ENCODE data around the gene ACTBL2.

Gene ACTBL2

DNA sequence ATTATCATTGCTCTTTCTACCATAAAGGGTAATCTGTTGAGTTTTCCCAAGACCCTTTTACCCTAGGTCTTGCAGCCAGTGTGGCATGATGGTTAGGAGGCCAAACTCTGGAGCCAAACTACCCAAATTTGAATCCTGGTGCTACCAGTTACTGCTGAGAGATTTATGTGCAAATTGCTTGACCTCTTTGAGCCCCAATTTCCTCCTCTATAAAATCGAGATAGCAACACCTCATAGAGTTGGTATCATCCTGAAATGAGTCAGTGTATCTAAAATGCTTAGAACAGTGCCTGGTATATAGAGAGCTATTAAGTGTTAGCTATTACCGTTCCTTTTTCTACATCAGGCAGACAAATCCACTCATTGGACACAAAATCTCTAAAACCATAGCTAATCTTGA, 43.0 kb downstream of the ACTBL2 start:
- FAIRE-seq (no peak), DNase-seq (ENCODE audit: insufficient read length, low spot score) (no peak)
- TF ChIP-seq TAF1 (IDR thresholded peaks at IDR 0.05; ENCODE audit: low read depth, low read length): no peak
- no peak for TF ChIP-seq POLR2AphosphoS5 (IDR thresholded peaks at IDR 0.05; ENCODE audit: low read depth, low read length)
- TF ChIP-seq POLR2A (IDR thresholded peaks at IDR 0.05; ENCODE audit: low read depth, low read length): no peak
- TF ChIP-seq PAX5 (IDR thresholded peaks at IDR 0.05; ENCODE audit: insufficient read depth, low read length, severe bottlenecking): no peak
- TF ChIP-seq POU2F2 (IDR thresholded peaks at IDR 0.05; ENCODE audit: low read depth, low read length): no peak

DNA sequence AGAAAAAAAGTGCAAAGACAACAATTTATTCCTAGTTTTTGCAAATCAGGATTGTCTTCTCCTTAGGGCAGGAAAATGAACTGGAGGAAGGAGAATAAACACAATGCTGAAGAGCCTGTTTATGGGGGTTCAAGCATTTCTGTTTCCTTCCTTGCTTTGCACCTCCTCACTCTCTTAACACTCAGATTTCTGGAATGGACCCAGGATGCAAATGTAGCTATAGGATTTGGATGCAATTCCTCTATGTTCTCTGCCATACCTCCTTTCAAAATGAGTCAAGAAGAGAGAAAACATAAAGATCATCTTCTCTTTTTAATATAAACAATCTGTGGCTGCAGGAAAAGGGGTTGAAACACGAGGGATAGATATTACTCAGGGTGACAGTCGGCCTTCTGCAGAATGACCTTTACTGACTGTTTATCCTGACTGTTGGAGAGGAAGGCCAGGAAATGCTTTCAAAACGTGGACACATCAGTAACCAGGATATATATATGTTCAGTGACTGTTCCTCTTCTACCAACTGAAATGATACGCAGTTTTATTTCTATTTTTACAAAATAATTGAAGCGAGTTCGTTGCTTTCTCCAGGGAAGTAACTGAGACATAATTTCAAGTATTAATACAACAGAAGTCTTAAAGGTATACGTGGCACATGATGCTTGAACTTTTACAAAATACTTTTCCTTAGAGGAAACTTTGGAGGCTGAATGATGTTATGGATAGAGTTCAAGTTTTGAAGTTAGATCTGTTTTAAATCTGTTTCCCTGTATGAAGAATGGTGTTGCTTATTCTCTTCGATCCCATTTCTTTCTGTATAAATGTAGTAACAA, 44.4 kb downstream of the ACTBL2 start:
- FAIRE-seq: no peak
- DNase-seq (ENCODE audit: insufficient read length, low spot score): no peak
- TF ChIP-seq POLR2AphosphoS5 (IDR thresholded peaks at IDR 0.05; ENCODE audit: low read depth, low read length): no peak
- TF ChIP-seq POLR2A (IDR thresholded peaks at IDR 0.05; ENCODE audit: low read depth, low read length): no peak
- TF ChIP-seq TAF1 (IDR thresholded peaks at IDR 0.05; ENCODE audit: low read depth, low read length): no peak
- no peak for TF ChIP-seq PAX5 (IDR thresholded peaks at IDR 0.05; ENCODE audit: insufficient read depth, low read length, severe bottlenecking)
- TF ChIP-seq SPI1 (IDR thresholded peaks at IDR 0.05; ENCODE audit: low read depth, low read length): no peak
- TF ChIP-seq POU2F2 (IDR thresholded peaks at IDR 0.05; ENCODE audit: low read depth, low read length): no peak

DNA sequence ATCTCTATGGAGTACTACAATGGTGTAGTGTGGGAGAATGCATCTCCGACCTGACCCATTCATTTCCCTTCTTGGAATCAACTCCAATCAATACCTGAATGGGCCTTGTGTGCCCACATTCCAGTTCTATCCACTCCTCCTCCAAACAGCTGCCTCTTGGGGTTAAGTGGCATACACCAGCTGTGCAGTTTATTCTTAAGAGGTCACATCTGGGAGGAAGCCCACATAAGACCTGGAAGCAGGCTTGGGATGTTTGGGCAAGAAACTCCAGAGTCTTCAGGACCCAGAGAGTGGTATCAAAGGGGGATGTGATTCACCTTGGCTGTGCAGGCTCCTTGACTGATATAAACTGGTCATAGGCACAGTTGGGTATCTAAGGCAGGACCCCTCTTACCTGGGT, 46.0 kb downstream of the ACTBL2 start:
- no peak for FAIRE-seq
- TF ChIP-seq TAF1 (IDR thresholded peaks at IDR 0.05; ENCODE audit: low read depth, low read length): no peak
- no peak for TF ChIP-seq POLR2AphosphoS5 (IDR thresholded peaks at IDR 0.05; ENCODE audit: low read depth, low read length)
- no peak for TF ChIP-seq PAX5 (IDR thresholded peaks at IDR 0.05; ENCODE audit: insufficient read depth, low read length, severe bottlenecking)
- no peak for TF ChIP-seq POU2F2 (IDR thresholded peaks at IDR 0.05; ENCODE audit: low read depth, low read length)
- TF ChIP-seq SPI1 (IDR thresholded peaks at IDR 0.05; ENCODE audit: low read depth, low read length): no peak
- no peak for TF ChIP-seq POLR2A (IDR thresholded peaks at IDR 0.05; ENCODE audit: low read depth, low read length)
- DNase-seq (ENCODE audit: insufficient read length, low spot score): no peak

DNA sequence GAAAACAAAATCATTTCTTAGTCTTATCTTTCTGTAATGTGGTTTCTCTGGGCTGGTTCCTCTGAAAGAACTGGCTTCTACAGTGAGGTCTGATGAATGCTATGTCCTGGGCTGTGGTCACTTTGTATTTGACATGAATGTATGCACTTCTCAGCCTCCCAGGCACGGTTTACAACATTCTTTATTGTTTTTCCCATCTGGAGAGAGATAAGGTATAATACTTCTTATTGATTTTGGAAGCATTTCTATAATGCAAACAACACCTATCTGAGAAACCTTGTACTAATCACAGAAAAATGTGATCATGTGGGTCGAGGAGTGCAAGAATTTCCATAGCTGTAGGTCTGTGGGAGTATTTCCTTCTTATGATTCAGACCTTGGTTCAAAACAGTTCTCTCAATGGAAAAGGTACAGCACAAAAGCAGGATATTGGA, 46.9 kb downstream of the ACTBL2 start:
- FAIRE-seq (no peak), DNase-seq (ENCODE audit: insufficient read length, low spot score) (no peak)
- TF ChIP-seq POLR2AphosphoS5 (IDR thresholded peaks at IDR 0.05; ENCODE audit: low read depth, low read length): no peak
- TF ChIP-seq POLR2A (IDR thresholded peaks at IDR 0.05; ENCODE audit: low read depth, low read length): no peak
- no peak for TF ChIP-seq POU2F2 (IDR thresholded peaks at IDR 0.05; ENCODE audit: low read depth, low read length)
- TF ChIP-seq PAX5 (IDR thresholded peaks at IDR 0.05; ENCODE audit: insufficient read depth, low read length, severe bottlenecking): no peak
- no peak for TF ChIP-seq TAF1 (IDR thresholded peaks at IDR 0.05; ENCODE audit: low read depth, low read length)
- TF ChIP-seq SPI1 (IDR thresholded peaks at IDR 0.05; ENCODE audit: low read depth, low read length): no peak

DNA sequence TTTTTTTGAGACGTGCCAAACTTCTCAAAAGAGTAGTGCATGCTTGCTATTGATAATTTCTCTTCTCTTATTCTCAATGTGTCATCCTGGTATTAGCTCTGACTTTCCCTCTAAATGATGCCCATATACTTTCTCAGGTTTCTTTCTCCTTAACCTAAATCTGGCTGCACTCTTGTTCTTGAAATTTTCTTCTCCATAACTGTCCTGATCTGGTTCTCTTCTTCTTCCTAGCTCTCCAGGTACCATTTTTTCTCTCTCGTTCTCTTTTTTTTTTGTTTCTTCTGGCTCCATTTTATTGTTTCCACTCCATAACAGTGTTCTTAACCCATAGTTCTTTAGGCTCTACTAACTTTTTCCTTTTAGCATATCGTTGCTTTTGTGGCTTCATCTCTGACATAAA, 47.9 kb downstream of the ACTBL2 start:
- FAIRE-seq (no peak), DNase-seq (ENCODE audit: insufficient read length, low spot score) (no peak)
- TF ChIP-seq PAX5 (IDR thresholded peaks at IDR 0.05; ENCODE audit: insufficient read depth, low read length, severe bottlenecking) (no peak), POU2F2 (IDR thresholded peaks at IDR 0.05; ENCODE audit: low read depth, low read length) (no peak), TAF1 (IDR thresholded peaks at IDR 0.05; ENCODE audit: low read depth, low read length) (no peak), POLR2A (IDR thresholded peaks at IDR 0.05; ENCODE audit: low read depth, low read length) (no peak), SPI1 (IDR thresholded peaks at IDR 0.05; ENCODE audit: low read depth, low read length) (no peak), POLR2AphosphoS5 (IDR thresholded peaks at IDR 0.05; ENCODE audit: low read depth, low read length) (no peak)

- TF ChIP-seq TAF1 (IDR thresholded peaks at IDR 0.05; ENCODE audit: low read depth, low read length): no peak
- no peak for TF ChIP-seq POU2F2 (IDR thresholded peaks at IDR 0.05; ENCODE audit: low read depth, low read length)
- no peak for TF ChIP-seq SPI1 (IDR thresholded peaks at IDR 0.05; ENCODE audit: low read depth, low read length)
- TF ChIP-seq POLR2A (IDR thresholded peaks at IDR 0.05; ENCODE audit: low read depth, low read length): no peak
- no peak for TF ChIP-seq PAX5 (IDR thresholded peaks at IDR 0.05; ENCODE audit: insufficient read depth, low read length, severe bottlenecking)
- TF ChIP-seq POLR2AphosphoS5 (IDR thresholded peaks at IDR 0.05; ENCODE audit: low read depth, low read length): no peak
- DNase-seq (ENCODE audit: insufficient read length, low spot score) (no peak), FAIRE-seq (no peak)
Observed at GRCh38 chr5:57434227-57434640, 48.4 kb downstream of the ACTBL2 start.

DNA sequence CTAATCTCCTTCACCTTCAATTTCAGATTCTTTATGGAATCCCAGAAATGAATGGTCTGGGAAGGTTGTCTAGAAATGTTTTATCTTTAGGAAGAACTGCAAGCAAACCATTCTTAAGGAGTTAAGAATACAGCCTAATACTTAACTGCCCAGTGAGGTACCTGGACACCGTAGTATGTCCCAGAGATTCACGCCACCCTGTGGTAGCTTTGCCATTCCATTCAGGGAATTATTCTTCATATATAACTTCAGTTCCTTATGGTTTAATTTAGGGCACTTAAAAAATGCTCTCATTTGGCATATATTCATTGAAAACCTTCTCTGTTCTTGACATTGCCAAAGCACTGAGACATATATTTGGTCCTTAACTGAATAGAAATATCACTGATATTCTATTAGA, 49.7 kb downstream of the ACTBL2 start:
- FAIRE-seq (no peak), DNase-seq (ENCODE audit: insufficient read length, low spot score) (no peak)
- no peak for TF ChIP-seq POLR2AphosphoS5 (IDR thresholded peaks at IDR 0.05; ENCODE audit: low read depth, low read length)

GRCh38 chr5:57431759-57432158, 50.9 kb downstream of the ACTBL2 start:
- FAIRE-seq (no peak), DNase-seq (ENCODE audit: insufficient read length, low spot score) (no peak)
- no peak for TF ChIP-seq POLR2AphosphoS5 (IDR thresholded peaks at IDR 0.05; ENCODE audit: low read depth, low read length)
- TF ChIP-seq SPI1 (IDR thresholded peaks at IDR 0.05; ENCODE audit: low read depth, low read length): no peak
- TF ChIP-seq POU2F2 (IDR thresholded peaks at IDR 0.05; ENCODE audit: low read depth, low read length): no peak
